Psoas muscle (tissue), 8 donors: ENCODE measurements around the gene MMD. TPM values are rescaled to one million over a fixed set of nuclear protein-coding genes. Genes with fewer than 3 reads are reported as not detected.

Experiments
- ATAC-seq, 4 donors: fragments of 200-7000 bp; cut with Tn5 transposase; one replicate each; pipeline ENCODE4 v1.9.1; 2020; ENCODE audit warnings: moderate library complexity in 3 of 4, mild to moderate bottlenecking in 2 of 4
- DNase-seq, 2 donors: peaks; one replicate each; pipeline ENCODE4 v3.0.0-alpha.2; 2020
- H3K27ac ChIP-seq: fragments of 200-600 bp; one replicate; pipeline ENCODE4 v1.8.0; 2022
- H3K27me3 ChIP-seq, 3 donors: fragments of 200-600 bp in 1 of 3; one replicate each; pipeline versions ENCODE4 v1.6.1 to v1.8.0; 2013 to 2022; ENCODE audit warnings: low read length in 2 of 3, mild to moderate bottlenecking in 2 of 3, moderate library complexity in 1 of 3; ENCODE audit not compliant: insufficient read depth in 3 of 3
- H3K36me3 ChIP-seq, 2 donors: fragments of 200-600 bp in 1 of 2; one replicate each; pipeline versions ENCODE4 v1.6.1 to v1.8.0; 2013 to 2022; ENCODE audit warnings: low read depth in 1 of 2, mild to moderate bottlenecking in 1 of 2, moderate library complexity in 1 of 2; ENCODE audit not compliant: insufficient read depth in 1 of 2
- H3K4me1 ChIP-seq: fragments of 200-600 bp; one replicate; pipeline ENCODE4 v1.8.0; 2022
- H3K4me3 ChIP-seq: fragments of 200-600 bp; one replicate; pipeline ENCODE4 v1.8.0; 2022; ENCODE audit warnings: mild to moderate bottlenecking
- H3K9me3 ChIP-seq: fragments of 200-600 bp; one replicate; pipeline ENCODE4 v1.8.0; 2022
- CTCF ChIP-seq: fragments of 200-600 bp; IDR thresholded peaks from one replicate; pipeline ENCODE4 v1.8.0; 2022; ENCODE audit warnings: antibody characterized with exemption
- WGBS, 3 donors: extraction: QIAGEN DNeasy Blood & Tissue Kit; methylation state at CpG; one replicate each; pipeline versions ENCODE4 v1.1.6 to v1.1.7; 2013; 5-methylcytosine and 5-hydroxymethylcytosine counted together
- intact Hi-C, 2 donors: fragments of 100-400 bp; cut with DNase I; formaldehyde crosslinking; loops; one replicate each; pipeline versions ENCODE4 v1.11.0 to v1.14.2; 2022
- polyA plus RNA-seq, 3 donors: library from polyadenylated mRNA; stranded (reverse); fragments of 200-250 nt; gene quantifications; one replicate each; pipeline ENCODE4 v1.2.3, GENCODE V29; 2013
- total RNA-seq, 4 donors: library from RNA; stranded (reverse); fragmentation: NEBNext Ultra II Directional in 2 of 4; extraction: Animal tissue kit (Norgen Biotek cat#: 25700) in 2 of 4; gene quantifications; one replicate each; pipeline versions ENCODE4 v1.2.1 to v1.2.4, GENCODE V29; 2021 to 2023
- donor health status: healthy with polysubstance abuse.
- donor health status: DM: no; HTN: no; CAD: no; lungs with moderate emphysema.
- donor health status: Bipolar disorder and iron deficiency.
- donor health status: healthy.
- donor health status: DM: yes; HTN: yes; CAD: no.
- donor health status: DM: no; HTN: no; CAD: no.
- donor health status: DM: no; HTN: no; CAD: no.
- donor health status: DM: yes; HTN: yes; CAD: no.

The MMD gene
- total and polyA plus RNA-seq, 7 donors = 3.0 to 11.0 (median 6.2) TPM

GRCh38 chr17:55462234-55462633 is 40.6 kb upstream of the MMD start:
- Histone ChIP-seq H3K9me3 (no peaks in the 10 kb centered on the region), H3K4me3 (no peak overlapping the region), H3K36me3 (no peaks in the 10 kb centered on the region), H3K4me1 (no peaks in the 10 kb centered on the region), H3K27me3 (no peaks in the 10 kb centered on the region), H3K27ac (no peak overlapping the region)
- DNase-seq (no peak), ATAC-seq (no peak)
- no peak for TF ChIP-seq CTCF
- intact Hi-C loops = no loop called here
- 78 to 79% (median 78%) methylated on average over 1 of the region's 1 CpG for WGBS, 3 donors

- TF ChIP-seq CTCF = no peak
- no peaks in the 10 kb centered on the region for H3K36me3 ChIP-seq
- no peak overlapping the region for H3K27ac ChIP-seq
- no peaks in the 10 kb centered on the region for H3K9me3 ChIP-seq
- peaks cover 12% of the 10 kb centered on the region for H3K4me1 ChIP-seq
- DNase-seq (no peak), ATAC-seq (no peak)
- no peaks in the 10 kb centered on the region for H3K27me3 ChIP-seq
- WGBS, 3 donors = 76 to 89% (median 82%) methylated on average over 7 of the region's 7 CpGs
- intact Hi-C loops = loop anchor here in 1 of 2 donors (5.0 kb wide), 1 partner anchor 38 kb away; no protein-coding TSS in a partner anchor
- H3K4me3 ChIP-seq = no peak overlapping the region
Observed at GRCh38 chr17:55458978-55459377, 37.3 kb upstream of the MMD start.

GRCh38 chr17:55458287-55458900 is 36.8 kb upstream of the MMD start:
- no peak overlapping the region for H3K4me3 ChIP-seq
- WGBS, 3 donors = 82 to 85% (median 82%) methylated on average over 22 of the region's 22 CpGs
- H3K27ac ChIP-seq = no peak overlapping the region

GRCh38 chr17:55456307-55457240 is 34.9 kb upstream of the MMD start:
- Histone ChIP-seq H3K4me3 (no peak overlapping the region), H3K27me3 (no peaks in the 10 kb centered on the region), H3K9me3 (no peaks in the 10 kb centered on the region), H3K36me3 (no peaks in the 10 kb centered on the region), H3K27ac (no peak overlapping the region), H3K4me1 (peaks cover 12% of the 10 kb centered on the region)
- no peak for DNase-seq
- ATAC-seq = no peak
- no peak for TF ChIP-seq CTCF
- intact Hi-C loops = loop anchor here in 1 of 2 donors (5.0 kb wide), 1 partner anchor 41 kb away; no protein-coding TSS in a partner anchor
- WGBS, 3 donors = 91 to 94% (median 93%) methylated on average over 6 of the region's 6 CpGs

More at GRCh38 chr17:55458287-55458900, 36.8 kb upstream of the MMD start:
- intact Hi-C loops = loop anchor here in 1 of 2 donors (5.0 kb wide), 1 partner anchor 39 kb away; no protein-coding TSS in a partner anchor
- Histone ChIP-seq H3K9me3 (no peaks in the 10 kb centered on the region), H3K4me1 (peaks cover 12% of the 10 kb centered on the region), H3K36me3 (no peaks in the 10 kb centered on the region), H3K27me3 (no peaks in the 10 kb centered on the region)
- no peak for TF ChIP-seq CTCF
- no peak for DNase-seq
- no peak for ATAC-seq
